ENCODE measurements around the gene NBPF3. TPM values are rescaled to one million over a fixed set of nuclear protein-coding genes. Genes with fewer than 3 reads are reported as not detected.

Gene NBPF3
- total and polyA plus RNA-seq, 2 donors from 2014 or later, result 5.5 to 12.0 TPM

DNA sequence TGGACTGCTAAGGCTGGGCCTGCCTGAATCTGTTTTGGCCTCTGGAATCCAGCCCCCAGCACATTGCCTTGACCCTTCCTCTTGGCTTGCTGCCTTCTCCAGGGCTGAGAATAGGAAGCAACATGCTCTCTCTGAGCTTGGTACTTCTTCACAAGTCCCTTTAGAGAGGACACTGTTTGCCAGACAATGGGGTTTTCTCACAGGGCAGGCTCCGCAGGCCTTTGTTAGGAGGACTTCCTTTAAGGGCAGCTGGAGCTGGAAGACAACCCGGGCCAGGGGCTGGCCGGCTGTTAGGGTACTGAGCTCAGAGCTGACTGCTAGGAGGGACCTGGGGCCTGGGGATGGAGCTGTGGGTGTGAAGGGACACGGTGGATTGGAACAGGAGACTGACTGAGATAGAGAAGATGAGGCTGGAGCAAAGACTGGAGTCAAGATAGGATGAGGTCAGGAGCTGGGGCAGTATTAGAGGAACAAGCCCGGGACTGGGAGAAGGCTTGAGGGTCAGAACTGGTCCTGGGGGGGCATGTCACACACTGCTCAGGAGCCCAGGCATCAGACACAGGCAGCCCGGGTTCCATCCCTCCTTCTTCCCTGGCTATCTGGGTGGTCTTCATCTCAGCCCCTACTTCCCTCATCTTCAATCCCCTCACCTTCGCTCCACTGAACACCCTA lies 63.9 kb downstream of the NBPF3 start:
- TF ChIP-seq, protein P1, sequence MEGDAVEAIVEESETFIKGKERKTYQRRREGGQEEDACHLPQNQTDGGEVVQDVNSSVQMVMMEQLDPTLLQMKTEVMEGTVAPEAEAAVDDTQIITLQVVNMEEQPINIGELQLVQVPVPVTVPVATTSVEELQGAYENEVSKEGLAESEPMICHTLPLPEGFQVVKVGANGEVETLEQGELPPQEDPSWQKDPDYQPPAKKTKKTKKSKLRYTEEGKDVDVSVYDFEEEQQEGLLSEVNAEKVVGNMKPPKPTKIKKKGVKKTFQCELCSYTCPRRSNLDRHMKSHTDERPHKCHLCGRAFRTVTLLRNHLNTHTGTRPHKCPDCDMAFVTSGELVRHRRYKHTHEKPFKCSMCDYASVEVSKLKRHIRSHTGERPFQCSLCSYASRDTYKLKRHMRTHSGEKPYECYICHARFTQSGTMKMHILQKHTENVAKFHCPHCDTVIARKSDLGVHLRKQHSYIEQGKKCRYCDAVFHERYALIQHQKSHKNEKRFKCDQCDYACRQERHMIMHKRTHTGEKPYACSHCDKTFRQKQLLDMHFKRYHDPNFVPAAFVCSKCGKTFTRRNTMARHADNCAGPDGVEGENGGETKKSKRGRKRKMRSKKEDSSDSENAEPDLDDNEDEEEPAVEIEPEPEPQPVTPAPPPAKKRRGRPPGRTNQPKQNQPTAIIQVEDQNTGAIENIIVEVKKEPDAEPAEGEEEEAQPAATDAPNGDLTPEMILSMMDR (IDR thresholded peaks at IDR 0.05; ENCODE audit: borderline replicate concordance, extremely low read depth, insufficient read depth), result no peak
- Histone ChIP-seq H3K27me3 (ENCODE audit: control insufficient read depth, insufficient read depth, low read length) (no peaks in the 10 kb centered on the region), H3K36me3 (ENCODE audit: control insufficient read depth in 2 of 3, insufficient read depth in 3 of 3, low read length in 3 of 3) (no peaks in the 10 kb centered on the region), H3K4me1 (ENCODE audit: control insufficient read depth in 2 of 3, insufficient read depth in 2 of 3, low read depth in 1 of 3, low read length in 3 of 3) (peaks cover 0 to 6% (median 0%) of the 10 kb centered on the region in 3 donors), H3K4me3 (ENCODE audit: low read length in 3 of 3) (no peak overlapping the region), H3K9me3 (ENCODE audit: control insufficient read depth in 2 of 3, insufficient read depth in 1 of 3, low read length in 3 of 3) (no peaks in the 10 kb centered on the region), H3K9ac (ENCODE audit: low read length in 3 of 3) (no peak overlapping the region), H3K27ac (ENCODE audit: low read depth in 2 of 2, low read length in 2 of 2) (no peak overlapping the region)
- intact Hi-C loops (cut with DNase I), result no loop called here
- FAIRE-seq (no peak), DNase-seq (no peak)

DNA sequence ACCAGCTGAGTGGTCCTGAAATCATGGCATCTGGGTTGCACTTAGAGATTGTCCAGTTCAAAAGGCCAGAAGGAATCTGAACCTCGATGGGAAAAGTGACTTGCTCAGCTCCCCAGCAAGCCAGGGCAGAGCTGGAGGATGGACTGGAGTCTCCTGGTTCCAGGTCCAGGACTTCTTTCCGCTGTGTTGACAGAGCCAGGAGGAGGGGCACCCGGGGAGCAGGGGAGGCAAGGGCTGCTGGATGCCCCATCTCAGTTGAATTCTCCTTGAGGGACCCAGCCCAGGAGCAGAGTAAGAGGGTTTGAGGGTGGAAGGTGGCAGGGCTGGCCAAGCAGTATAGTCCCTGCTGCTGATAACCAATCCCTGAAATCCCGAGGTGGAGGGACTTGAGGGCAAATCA lies 66.9 kb downstream of the NBPF3 start:
- no peak for DNase-seq
- TF ChIP-seq, protein P1 (IDR thresholded peaks at IDR 0.05; ENCODE audit: borderline replicate concordance, extremely low read depth, insufficient read depth), result no peak
- H3K4me3 ChIP-seq (ENCODE audit: low read length in 3 of 3), result no peak overlapping the region
- no peaks in the 10 kb centered on the region for H3K27me3 ChIP-seq (ENCODE audit: control insufficient read depth, insufficient read depth, low read length)
- no peaks in the 10 kb centered on the region for H3K36me3 ChIP-seq (ENCODE audit: control insufficient read depth in 2 of 3, insufficient read depth in 3 of 3, low read length in 3 of 3)
- H3K4me1 ChIP-seq (ENCODE audit: control insufficient read depth in 2 of 3, insufficient read depth in 2 of 3, low read depth in 1 of 3, low read length in 3 of 3), result peaks cover 0 to 15% (median 0%) of the 10 kb centered on the region in 3 donors
- FAIRE-seq, result no peak
- no peak overlapping the region for H3K9ac ChIP-seq (ENCODE audit: low read length in 3 of 3)
- H3K9me3 ChIP-seq (ENCODE audit: control insufficient read depth in 2 of 3, insufficient read depth in 1 of 3, low read length in 3 of 3), result no peaks in the 10 kb centered on the region
- H3K27ac ChIP-seq (ENCODE audit: low read depth in 2 of 2, low read length in 2 of 2), result no peak overlapping the region
- intact Hi-C loops (cut with DNase I), result no loop called here

DNA sequence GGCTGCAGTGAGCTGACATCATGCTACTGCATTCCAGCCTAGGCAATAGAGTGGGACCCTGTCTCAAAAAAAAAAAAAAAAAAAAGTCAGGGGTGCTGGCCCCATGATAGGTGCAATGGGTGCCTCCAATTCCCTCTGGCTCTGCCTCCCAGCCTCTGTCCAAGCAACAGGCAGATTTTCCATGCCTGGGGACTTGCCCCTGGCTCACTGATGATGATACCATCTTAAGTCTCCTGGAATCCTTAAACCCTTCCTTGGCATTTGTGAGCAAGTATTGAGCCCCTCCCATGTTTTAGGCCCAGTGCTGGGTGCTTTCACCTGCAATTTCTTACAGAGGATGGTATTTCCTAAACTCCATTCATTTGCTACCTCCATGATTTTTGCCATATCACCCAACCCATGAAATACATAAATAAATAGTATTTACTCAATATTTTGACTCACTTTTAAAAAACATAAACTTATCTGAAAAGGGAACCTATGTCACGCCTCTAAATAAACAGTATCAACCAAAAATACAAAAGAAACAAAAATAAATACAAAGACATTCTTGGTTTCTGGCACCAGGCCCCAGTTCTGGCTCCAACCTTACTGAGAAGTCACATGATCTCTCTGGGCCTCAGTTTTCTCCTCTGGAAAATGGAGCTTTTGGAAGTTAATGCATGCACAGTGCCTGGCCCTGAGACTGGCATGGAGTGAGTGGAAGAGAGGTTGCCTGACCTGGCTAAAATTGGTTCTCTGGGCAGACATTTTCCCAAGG lies 67.8 kb downstream of the NBPF3 start:
- DNase-seq, result no peak
- intact Hi-C loops (cut with DNase I), result no loop called here

More for the DNA sequence above, 67.8 kb downstream of the NBPF3 start:
- FAIRE-seq, result no peak
- H3K27me3 ChIP-seq (ENCODE audit: control insufficient read depth, insufficient read depth, low read length), result no peaks in the 10 kb centered on the region
- H3K4me1 ChIP-seq (ENCODE audit: control insufficient read depth in 2 of 3, insufficient read depth in 2 of 3, low read depth in 1 of 3, low read length in 3 of 3), result peaks cover 0 to 15% (median 0%) of the 10 kb centered on the region in 3 donors
- TF ChIP-seq, protein P1 (IDR thresholded peaks at IDR 0.05; ENCODE audit: borderline replicate concordance, extremely low read depth, insufficient read depth), result no peak
- H3K36me3 ChIP-seq (ENCODE audit: control insufficient read depth in 2 of 3, insufficient read depth in 3 of 3, low read length in 3 of 3), result no peaks in the 10 kb centered on the region
- no peak overlapping the region for H3K27ac ChIP-seq (ENCODE audit: low read depth in 2 of 2, low read length in 2 of 2)
- no peaks in the 10 kb centered on the region for H3K9me3 ChIP-seq (ENCODE audit: control insufficient read depth in 2 of 3, insufficient read depth in 1 of 3, low read length in 3 of 3)
- H3K9ac ChIP-seq (ENCODE audit: low read length in 3 of 3), result no peak overlapping the region
- no peak overlapping the region for H3K4me3 ChIP-seq (ENCODE audit: low read length in 3 of 3)

Measured in kidney (tissue), 14 donors.